Suppressor macrophage treated with lipopolysaccharide for 1 hour (primary cell): ENCODE results near the gene KIAA0753.

Experiments
- DNase-seq, 3 donors: peaks; one replicate each; pipeline ENCODE4 v3.0.0-alpha.2; 2020 to 2022

The KIAA0753 gene

DNA sequence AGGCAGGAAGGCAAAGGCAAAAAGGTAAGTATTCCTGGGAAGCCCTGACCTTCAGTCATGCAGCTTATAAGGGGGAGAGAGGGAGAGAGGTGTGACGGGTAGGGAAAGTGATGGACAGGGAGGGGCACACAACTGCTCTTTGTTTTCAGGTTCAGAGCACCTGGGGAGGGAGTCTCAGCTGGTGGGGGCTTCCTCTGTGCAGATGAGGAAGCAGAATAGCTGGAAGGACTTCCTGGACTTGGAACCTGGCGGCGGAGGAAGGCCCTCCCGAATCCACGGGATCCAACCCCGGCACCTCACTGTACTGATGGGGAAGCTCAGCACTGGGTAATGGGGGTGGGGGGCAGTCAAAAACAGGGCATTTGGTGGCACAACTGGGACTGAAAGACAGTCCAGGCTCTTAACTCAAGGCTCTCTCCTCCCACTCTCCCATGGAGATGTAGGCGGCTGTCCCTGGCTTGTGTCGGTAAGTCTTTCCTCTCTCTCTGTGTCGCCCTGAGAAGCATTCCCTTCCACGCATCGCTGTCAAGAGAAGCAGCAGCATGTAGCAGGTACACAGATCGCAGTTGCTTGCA lies 72.2 kb downstream of the KIAA0753 start:
- DNase-seq: no peak

DNA sequence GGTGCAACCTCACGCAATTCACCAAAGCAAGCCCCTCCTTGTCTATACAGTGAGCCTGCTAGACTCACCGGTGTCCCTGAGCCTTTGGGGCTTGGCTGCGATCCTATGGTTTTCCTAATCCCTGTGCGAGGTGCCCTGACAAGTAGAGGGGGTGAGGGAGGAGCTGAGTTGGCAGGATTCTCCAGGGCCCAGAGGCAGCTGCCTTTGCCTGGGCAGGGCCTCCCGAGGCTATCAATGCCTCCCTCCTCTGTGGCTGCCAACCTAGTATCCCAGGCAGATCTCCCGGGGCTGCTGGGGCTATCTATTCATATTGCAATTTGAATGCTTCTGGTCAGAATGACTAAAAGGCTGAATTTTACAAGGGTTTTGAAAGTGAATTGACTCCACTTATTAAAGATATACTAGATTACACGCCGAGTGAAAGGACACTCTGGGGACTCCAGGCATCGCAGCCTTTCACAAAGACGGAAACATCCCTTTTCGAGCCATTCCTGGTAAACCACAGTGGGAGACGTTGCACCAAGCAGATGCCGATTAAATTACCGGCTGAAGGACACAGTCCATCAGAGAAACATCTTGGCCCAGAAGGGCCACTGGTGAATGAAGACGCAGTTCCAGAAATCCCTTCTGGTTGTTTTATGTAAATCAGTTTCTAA lies 72.9 kb downstream of the KIAA0753 start:
- no peak for DNase-seq

DNA sequence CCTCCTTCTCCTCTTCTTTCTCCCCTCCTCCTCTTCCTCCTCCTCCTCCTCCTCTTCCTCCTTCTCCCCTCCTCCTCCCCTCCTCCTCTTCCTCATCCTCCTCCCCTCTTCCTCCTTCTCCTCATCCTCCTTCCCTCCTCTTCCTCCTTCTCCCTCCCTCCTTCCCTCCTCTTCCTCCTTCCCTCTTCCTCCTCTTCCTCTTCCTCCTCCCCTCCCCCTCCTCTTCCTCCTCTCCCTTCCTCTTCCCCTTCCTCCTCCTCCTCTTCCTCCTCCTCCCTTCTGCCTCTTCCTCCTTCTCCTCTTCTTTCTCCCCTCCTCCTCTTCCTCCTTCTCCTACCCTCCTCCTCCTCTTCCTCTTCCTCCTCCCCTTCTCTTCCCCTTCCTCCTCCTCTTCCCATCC lies 79.1 kb downstream of the KIAA0753 start:
- DNase-seq: no peak

DNA sequence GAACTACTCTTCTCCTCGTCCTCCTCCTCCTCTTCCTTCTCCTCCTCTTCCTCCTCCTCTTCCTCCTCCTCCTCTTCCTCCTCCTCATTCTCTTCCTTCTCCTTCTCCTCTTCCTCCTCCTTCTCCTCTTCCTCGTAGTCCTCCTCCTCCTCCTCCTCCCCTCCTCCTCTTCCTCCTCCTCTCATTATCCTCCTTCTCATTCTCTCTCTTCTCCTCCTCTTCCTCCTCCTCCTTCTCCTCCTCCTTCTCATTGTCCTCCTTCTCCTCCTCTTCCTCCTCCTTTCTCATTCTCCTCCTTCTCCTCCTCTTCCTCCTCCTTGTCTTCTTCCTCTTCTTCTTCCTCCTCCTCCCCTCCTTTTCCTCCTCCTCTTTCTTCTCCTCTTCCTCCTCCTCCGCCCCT lies 80.0 kb downstream of the KIAA0753 start:
- no peak for DNase-seq

DNA sequence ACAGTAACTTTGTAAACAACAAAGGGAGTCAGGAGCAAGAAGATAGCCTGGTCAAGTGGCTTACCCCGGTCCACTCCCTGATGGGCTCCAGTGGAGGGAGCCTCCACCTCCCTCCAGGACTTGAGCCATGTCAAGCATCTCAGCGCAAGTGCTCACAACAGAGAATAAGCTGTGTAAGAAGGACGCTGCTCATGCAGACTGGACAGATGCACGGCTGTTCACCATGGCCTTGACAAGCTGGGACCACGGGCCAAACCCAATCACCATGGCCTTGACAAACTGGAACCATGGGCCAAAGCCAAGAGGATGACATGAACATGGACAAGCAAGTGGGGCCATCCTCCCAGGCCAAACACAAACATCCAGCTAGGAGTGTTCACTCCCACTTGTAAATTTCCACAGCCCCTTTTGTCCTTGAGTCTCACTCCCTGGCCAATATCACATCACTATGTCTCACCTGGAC lies 80.7 kb downstream of the KIAA0753 start:
- no peak for DNase-seq

DNA sequence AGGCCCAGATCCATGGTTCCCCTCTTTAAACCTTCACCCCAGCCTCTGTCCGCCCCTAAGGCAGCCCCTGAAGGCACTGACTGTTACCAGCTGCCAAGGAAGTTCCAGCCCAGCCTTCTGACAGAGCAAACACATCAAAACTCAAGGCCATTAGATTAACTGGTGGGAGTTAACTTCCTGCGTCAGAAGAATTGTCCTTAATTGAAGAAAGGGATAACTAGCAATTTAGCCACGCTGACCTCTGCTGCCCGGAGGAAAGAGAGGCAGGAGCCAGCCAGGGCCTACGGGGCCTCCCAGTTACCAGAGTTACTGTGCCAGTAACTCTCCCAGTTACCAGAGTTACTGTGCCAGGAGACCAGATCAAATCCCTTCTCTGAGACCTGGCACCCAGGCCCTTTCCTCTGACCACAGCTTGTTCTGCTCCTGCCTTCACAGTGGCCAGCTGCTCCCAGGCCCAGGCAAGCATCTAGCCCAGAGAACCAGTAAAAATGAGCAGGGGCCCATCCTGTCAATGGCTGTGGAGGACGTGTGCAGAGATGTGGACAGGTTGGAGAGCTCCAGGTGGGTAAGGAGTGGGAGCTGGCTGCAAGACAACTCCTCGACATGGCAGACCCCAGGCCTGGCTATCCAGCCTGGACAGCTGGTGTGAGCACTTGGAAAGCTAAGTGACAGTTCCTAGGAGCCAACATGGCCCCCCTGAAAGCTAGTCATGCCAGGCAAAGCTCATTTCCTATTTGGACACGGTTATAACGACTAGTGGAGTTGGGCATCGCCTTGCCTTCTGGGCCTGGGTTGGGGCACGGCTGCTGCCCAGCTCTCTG lies 81.4 kb downstream of the KIAA0753 start:
- no peak for DNase-seq

DNA sequence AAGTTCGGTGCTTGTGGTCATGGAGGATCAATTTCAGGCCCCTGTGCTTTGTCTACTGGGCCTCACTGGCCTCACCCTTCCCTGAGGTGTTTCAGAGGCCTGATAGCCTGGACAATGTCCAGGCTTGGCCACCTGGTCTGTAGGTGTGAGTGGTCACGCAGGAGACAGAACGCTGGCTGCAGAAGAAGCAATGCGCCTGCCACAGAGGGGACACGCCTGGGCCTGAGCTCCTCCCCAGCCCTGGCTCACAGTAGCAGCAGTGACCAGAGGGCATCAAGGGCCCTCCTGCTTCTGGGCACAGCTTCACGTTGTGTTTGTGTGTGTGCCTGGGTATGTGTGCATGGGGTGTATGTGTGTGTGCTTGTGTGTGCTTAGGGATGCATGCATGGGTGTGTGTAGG lies 82.2 kb downstream of the KIAA0753 start:
- DNase-seq: no peak

DNA sequence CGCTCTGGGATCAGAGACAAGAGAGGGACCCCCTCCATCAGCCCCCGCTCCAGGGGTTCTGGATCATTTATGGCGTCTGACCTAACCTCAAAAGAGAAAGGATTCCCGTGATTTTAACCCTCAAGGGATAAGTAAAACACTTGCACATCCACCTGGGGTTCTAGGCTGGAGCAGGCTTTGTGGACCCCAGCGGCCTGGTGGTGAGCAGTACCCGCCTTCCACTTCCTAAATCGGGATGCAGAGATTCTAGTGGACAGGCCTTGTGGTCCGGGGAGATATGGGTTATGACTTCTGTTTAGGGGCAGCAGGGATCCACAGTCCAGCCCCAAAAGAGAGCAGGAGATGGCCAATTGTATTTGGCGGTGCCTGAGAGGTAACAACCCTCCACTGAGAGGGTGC lies 83.5 kb downstream of the KIAA0753 start:
- DNase-seq: no peak

DNA sequence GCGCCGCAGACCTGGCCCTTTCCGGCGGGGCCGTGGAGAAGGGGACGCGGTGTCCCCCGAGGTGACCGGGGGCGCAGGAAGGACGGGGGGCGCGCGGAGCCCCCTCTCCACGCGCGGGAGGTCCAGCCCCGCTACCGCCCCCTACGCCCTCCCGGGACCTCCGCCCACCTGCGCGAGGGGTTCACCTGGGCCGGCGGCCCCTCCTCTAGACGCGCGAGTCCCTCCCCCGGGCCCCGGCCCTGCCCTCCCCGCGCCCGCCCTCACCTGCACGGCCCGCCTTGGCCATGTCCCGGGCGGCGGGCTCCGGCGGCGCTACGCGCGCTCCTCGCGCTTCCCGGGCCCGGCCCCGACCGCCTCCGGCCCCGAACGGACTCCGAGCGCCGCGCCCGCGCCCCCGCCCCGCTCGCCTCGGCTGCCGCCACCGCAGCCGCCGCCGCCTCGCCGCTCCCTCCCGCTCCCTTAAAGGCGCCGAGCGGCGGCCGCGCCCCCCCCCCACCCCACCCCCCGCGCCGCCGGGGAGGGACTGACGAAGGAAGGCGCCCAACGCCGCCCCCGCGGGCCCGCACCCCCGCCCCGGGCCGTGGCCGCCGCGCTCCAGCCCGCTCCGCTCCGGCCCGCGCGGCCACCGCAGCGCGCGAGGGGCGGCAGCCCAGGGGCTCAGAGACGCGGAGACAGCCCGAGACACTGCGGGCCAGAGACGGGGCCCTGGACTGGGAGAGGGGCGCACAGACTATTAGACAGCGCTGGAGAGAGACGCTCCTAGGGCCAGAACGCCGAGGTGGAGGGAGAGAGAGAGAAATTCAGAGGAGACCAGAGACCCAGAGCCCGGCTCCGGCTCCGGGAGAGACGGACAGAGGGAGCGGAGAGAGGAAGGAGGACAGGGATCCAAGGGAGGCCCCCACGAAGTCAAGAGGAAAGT lies 84.1 kb downstream of the KIAA0753 start, which contains the start of gene PITPNM3:
PITPNM3 (minus strand) TSS at position 435 of the 919 bp plus-strand sequence; CDS start at position 286, 149 bp downstream.
- peak in 2 of 3 donors; percentile 24 to 58 for DNase-seq

DNA sequence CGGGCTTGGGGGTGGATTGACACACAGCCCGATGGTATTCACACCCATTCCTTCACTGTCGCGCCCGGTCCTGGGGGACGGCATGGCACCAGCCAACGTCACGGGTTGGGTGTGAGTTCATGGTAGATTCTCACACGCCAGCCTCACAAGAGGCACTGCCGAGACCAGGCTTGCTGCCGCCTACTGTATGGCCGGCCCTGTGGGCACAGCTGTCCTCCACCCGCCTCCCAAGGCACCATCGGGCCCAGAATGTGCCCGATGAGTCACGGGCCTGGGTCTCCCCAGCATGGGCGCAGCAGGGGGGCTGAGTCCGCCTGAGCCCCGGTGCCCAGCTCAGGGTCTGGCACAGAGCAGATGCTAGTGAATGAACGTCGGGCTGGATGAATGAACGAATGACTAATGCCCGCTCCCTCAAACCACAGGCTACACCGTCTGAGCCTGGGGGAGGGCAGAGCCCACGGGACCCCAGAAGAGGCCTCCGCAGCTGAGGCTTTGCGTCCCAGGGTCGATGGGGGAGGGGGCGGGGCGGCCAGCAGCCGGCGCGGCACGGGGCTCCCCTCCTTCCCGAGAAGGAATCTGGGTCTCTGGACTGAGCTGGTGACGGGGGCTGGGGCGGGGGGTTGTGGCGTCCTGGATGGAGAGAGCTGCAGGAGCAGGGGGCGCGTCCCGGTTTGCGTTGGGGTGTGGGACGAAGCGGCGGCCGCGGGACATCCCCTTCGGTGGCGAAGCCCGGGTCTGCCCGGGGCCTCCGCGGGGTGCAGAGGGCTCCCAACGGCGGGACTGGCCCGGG lies 85.0 kb downstream of the KIAA0753 start:
- peak; percentile 54 to 62 (median 62) for DNase-seq

DNA sequence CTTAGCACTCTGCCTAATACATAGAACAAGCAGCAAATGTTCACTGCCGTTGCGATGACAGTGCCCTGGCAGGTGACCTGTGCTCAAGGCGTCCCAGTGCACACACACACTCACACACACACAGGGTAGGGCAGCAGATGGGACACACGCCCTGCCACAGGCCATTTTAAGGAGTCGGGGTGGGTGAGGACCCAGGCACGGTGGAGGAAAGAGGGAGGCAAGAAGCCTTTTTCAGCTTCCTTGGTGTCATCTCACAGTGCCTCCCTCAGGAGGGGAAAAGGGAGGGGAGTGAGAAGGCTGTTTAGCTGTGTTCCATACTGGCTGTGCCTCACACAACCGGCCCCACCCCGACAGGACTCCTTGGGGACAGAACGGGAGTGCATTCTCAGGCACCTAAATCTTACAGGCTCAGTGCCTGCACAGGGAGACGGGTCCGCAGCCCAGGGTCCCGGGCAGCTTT lies 85.6 kb downstream of the KIAA0753 start:
- no peak for DNase-seq

DNA sequence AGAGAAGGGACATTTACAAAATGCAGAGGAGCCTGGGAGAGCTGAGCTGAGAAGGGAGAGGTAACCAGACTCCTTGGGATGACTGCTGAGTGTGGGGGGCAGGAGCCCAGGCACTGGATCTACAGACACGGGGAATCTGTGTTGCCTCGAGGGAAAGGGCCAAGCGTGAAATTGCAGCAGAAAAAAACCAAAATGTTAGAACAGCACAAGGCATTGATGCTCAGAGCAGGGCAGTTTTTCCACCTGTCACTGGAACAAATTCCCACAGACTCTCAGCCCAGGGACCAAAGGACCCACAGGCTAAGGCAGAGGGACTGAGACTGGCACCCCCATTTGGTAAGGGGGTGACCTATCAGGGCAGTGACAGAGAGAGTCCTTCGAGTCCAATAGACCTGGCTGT lies 86.2 kb downstream of the KIAA0753 start:
- DNase-seq: no peak

DNA sequence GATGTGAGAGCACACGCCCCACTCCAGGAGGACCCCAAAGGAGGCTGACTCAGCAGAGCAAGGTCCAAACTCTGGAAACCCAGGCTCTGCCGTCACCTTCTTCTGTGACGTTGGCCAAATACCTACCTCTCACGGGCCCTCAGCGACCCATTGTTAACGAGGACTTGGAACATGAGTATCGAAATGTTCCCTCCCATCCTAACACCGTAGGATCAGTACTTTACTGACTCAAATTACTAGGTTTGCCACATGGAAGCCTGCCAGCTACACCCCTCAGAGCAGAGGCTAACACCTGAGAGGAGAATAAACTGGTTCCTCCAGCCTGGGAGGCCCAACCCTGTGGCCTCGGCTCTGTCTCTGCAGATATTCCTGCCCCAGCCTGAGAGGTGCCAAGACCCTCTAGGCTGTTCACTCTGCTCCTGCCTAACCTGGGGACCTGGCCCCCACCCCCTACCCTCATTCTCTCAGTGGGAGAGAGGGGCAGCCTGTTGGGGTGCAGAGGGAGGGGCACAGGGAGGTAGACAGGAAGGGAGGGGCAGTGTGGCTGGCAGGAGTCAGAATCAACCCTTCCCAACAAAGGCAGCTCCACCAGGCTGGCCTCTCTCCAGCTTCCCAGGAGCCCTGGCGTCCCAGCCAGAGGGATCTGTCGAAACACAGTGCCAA lies 88.5 kb downstream of the KIAA0753 start:
- no peak for DNase-seq

DNA sequence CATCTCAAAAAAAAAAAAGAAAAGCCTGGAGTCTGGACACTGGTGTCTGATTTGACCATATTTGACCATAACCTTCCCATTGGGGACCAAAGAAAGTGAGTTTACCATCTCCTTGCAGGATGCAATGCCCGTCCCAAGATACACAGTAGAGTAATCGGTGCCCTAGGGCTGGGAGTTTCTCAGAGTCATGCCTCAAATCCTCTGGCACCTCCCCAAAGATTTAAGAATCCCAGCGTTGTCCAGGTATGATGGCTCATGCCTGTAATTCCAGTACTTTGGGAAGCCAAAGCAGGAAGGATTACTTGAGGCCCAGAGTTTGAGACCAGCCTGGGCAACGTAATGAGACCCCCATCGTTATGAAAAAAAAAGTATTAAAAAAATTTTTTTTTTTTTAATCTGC lies 89.2 kb downstream of the KIAA0753 start:
- no peak for DNase-seq

DNA sequence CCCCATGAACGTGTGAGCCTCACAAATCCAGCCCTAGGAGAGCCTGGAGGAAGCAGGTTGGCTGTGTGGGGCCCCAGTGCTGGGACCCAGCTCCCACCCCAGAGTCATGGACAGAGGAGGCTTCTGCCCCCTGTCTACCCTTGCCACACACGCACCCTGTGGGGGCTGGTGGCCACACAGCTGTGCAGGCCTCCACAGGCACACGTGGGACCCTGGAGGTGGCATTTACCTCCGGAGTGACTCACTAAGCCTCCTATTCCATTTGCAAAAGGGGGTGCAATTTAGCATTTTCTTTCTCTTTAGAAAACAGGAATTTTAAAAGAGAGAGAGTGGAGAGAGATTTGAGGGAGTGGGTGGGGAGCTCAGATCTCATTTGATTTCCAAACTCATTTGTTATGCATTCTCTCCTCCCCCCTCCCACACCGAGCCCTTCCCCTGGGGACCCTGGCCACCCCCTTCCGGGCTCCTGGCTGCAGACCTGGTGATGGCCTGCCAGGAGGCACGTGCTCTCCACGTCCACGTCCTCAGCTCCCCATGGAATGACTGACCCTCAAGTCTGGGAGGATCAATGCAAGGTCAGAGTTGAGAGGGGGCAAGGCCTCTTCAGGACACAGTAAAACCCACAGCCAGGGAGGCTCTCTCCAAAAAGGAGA lies 91.0 kb downstream of the KIAA0753 start:
- no peak for DNase-seq

DNA sequence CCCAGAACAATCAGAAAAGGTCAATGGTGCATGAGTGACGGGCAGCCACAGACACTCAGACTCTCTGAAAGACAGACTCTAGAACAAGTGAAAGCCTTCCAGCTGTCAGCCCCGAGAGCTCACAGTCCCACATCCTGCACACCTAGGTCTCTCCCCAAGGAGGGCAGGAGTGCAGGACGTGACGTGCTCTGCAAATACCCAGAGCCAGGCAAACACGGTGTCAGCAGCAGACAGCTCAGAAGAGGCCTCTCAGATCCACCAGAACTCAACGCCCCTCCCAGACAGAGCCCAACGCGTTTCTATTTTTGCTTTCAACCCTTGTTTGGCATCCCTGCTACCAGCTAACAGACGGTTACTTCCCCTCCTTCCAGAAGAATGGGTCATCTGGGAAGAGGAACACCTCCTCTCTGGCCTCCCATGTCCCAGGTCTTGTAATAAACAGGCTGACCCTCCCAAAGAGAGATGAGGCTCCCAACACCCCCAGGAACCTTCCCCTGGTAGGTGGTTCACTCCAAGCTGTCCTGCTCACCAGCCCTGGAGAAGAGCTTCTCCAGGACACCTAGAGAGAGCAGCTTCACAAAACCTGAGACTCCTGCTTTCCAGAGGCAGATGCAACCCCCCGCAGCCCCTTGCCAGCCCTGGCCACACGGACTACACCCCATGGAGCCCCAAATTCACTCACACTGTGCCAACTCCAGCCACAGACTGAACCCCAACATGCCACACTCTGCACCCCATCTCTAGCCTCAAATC lies 91.8 kb downstream of the KIAA0753 start:
- DNase-seq: peak in 1 of 3 donors; percentile 7

DNA sequence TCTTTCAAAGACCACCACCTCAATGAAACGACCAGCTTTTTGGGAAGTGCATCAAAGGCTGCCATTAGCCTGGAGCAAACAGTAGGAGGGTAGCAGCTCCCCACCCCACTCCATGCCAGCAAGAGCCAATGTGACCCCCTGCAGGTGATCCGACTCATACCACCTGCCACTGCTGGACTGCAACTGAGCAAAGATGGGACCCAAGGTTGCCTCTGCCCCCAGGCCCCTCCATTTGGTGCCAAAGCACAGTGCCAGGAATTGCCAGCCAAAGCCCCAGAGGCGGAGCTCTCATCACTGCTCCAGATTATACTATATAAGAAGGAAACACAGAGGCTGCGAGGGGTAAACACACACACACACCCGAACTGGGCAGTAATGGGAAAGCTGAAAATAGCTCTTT lies 92.5 kb downstream of the KIAA0753 start:
- DNase-seq: no peak

DNA sequence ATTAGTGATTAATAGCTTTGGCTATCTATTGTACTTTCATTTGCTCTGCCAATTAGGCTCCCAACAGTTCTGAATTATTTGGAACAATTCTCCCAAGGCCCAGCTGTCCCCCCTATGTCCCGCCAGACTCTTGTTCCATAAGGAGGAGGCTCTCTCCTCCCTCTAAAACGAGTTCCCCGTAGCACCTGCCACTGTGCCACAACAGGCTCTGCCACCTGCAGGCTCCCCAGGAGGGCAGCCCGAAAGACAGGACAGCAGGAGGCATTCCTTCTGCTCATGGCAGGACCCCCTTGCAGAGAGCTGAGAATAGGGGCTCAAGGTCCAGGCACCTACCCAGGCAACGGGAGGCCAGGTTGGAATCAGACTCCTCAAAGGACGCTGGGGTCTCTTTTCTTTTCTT lies 93.2 kb downstream of the KIAA0753 start:
- DNase-seq: no peak

DNA sequence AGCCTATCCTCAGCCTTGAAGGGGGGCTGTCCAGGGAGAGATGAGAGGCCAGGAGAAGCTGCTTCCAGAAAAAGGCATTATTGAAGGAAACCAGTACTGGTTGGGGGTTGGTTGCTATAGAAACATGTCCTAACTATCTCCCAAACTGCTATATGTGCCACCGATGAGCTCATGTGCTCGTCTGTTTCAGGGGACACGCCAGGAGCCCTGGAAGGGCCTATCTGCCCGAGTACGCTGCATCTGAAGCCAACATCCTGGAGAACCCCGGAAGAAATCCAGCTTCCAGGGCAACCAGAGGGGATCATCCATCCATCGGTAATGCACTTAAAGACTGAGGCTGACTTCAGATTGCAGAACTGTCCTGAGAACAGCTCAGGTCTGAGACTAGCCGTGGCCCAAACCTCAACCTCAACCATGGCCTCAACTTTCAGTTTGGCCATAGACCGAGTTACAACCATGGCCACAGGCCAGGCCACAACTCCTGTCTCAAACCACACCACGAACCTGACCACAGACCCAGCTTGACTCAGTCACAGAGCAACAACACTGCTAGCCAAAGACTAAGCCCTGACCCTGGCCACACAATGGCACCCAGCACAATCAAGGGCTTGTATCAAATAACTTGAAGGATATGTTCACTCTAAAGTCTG lies 94.3 kb downstream of the KIAA0753 start:
- DNase-seq: no peak
